ENCODE results near the gene MAP3K2.

Gene MAP3K2

GRCh38 chr2:127376257-127376656 lies 11.5 kb downstream of the MAP3K2 start:
- Histone ChIP-seq H3K36me3 (ENCODE audit: control insufficient read depth in 2 of 2, insufficient read depth in 1 of 2, low read length in 2 of 2) (peaks cover 3 to 4% of the 10 kb centered on the region in 2 experiments; a peak in 2 of 3 replicates), H3K27ac (ENCODE audit: extremely low read depth, low read depth, low read length) (no peak overlapping the region), H3K4me3 (ENCODE audit: low read depth, low read length) (no peak overlapping the region), H3K9me3 (ENCODE audit: control insufficient read depth, insufficient read depth, low read depth, low read length) (no peaks in the 10 kb centered on the region), H3K4me1 (ENCODE audit: control insufficient read depth, insufficient read depth, low read length) (peaks cover 8% of the 10 kb centered on the region)
- ChIA-PET POLR2A (no interaction called here), CTCF (interaction anchor here (1.1 kb wide), 1 partner anchor 20 kb away, joined by 4 read pairs; no protein-coding TSS in a partner anchor)
- TF ChIP-seq ZNF157 (tag by site-specific recombination; IDR thresholded peaks at IDR 0.05) (no peak), ZNF560 (tag by site-specific recombination; IDR thresholded peaks at IDR 0.05; ENCODE audit: borderline replicate concordance) (no peak)

- Histone ChIP-seq H3K27ac (ENCODE audit: extremely low read depth, low read depth, low read length) (no peak overlapping the region), H3K36me3 (ENCODE audit: control insufficient read depth in 2 of 2, insufficient read depth in 1 of 2, low read length in 2 of 2) (peaks cover 3 to 4% of the 10 kb centered on the region in 2 experiments; a peak in 2 of 3 replicates), H3K4me3 (ENCODE audit: low read depth, low read length) (no peak overlapping the region), H3K9me3 (ENCODE audit: control insufficient read depth, insufficient read depth, low read depth, low read length) (no peaks in the 10 kb centered on the region), H3K4me1 (ENCODE audit: control insufficient read depth, insufficient read depth, low read length) (peaks cover 11% of the 10 kb centered on the region)
- POLR2A ChIA-PET = no interaction called here
- CTCF ChIA-PET = interaction anchor here (0.9 to 1.4 kb wide), 2 partner anchors 42 to 176 kb away, joined by 3 read pairs; no protein-coding TSS in a partner anchor
- no peak for TF ChIP-seq TCF7L2 (IDR thresholded peaks at IDR 0.05; ENCODE audit: borderline replicate concordance, low read depth, low read length)
- no peak for TF ChIP-seq ZNF623 (tag by site-specific recombination; IDR thresholded peaks at IDR 0.05)
- TF ChIP-seq KLF17 (tag by site-specific recombination; IDR thresholded peaks at IDR 0.05) = no peak
- TF ChIP-seq ZNF335 (tag by site-specific recombination; conservative IDR thresholded peaks at IDR 0.05) = no peak
- TF ChIP-seq ZSCAN4 (tag by site-specific recombination; IDR thresholded peaks at IDR 0.05) = no peak
- TF ChIP-seq ZNF239 (tag by site-specific recombination; IDR thresholded peaks at IDR 0.05) = no peak
- TF ChIP-seq SETDB1 (IDR thresholded peaks at IDR 0.05; ENCODE audit: insufficient read length, low read length) = peak; percentile 97
- TF ChIP-seq TRIM28 (IDR thresholded peaks at IDR 0.05; ENCODE audit: borderline replicate concordance, low read length) = peak; percentile 84
Measured at GRCh38 chr2:127373362-127374083, 14.3 kb downstream of the MAP3K2 start.

- Histone ChIP-seq H3K4me3 (ENCODE audit: low read depth, low read length) (no peak overlapping the region), H3K27ac (ENCODE audit: extremely low read depth, low read depth, low read length) (no peak overlapping the region), H3K9me3 (ENCODE audit: control insufficient read depth, insufficient read depth, low read depth, low read length) (no peaks in the 10 kb centered on the region), H3K36me3 (ENCODE audit: control insufficient read depth in 2 of 2, insufficient read depth in 1 of 2, low read length in 2 of 2) (no peaks in the 10 kb centered on the region; a peak in 1 of 3 replicates), H3K4me1 (ENCODE audit: control insufficient read depth, insufficient read depth, low read length) (peaks cover 6% of the 10 kb centered on the region)
- POLR2A ChIA-PET = no interaction called here
- CTCF ChIA-PET = interaction anchor here (1.2 to 1.3 kb wide), 2 partner anchors 8 to 45 kb away, joined by 3 read pairs; no protein-coding TSS in a partner anchor
- TF ChIP-seq ZNF302 (tag by site-specific recombination; IDR thresholded peaks at IDR 0.05; ENCODE audit: low read depth) (no peak), ZBTB10 (tag by site-specific recombination; IDR thresholded peaks at IDR 0.05) (no peak), ATF2 (tag by site-specific recombination; IDR thresholded peaks at IDR 0.05; ENCODE audit: low read depth) (no peak), ZNF426 (tag by site-specific recombination; IDR thresholded peaks at IDR 0.05) (no peak), ZNF416 (tag by site-specific recombination; IDR thresholded peaks at IDR 0.05) (no peak), PATZ1 (tag by site-specific recombination; IDR thresholded peaks at IDR 0.05) (no peak), RBAK (tag by site-specific recombination; IDR thresholded peaks at IDR 0.05) (no peak), PRDM4 (tag by site-specific recombination; IDR thresholded peaks at IDR 0.05) (no peak), PRDM1 (tag by site-specific recombination; IDR thresholded peaks at IDR 0.05) (no peak)
Measured at GRCh38 chr2:127371037-127371436, 16.7 kb downstream of the MAP3K2 start.
